ENCODE measurements around the gene PARP1.
A peak's percentile ranks its signal among the peaks of the same experiment; 100 is the strongest.
"Not testable (repeated sequence)": the region's sequence is repeated elsewhere in the genome, so short reads cannot be mapped to it uniquely, and the experiment has no call there.

The PARP1 gene

GRCh38 chr1:226407497-226408284 lies at the start of gene PARP1:
TSS of gene PARP1 (minus strand) at chr1:226408093. CDS start at chr1:226407929, 164 bp downstream.
- DNase-seq (ENCODE audit: low read depth in 1 of 2, low spot score in 1 of 2) = peak; percentile 79 to 83

- DNase-seq (ENCODE audit: low read depth in 1 of 2, low spot score in 1 of 2) = peak in 1 of 2 donors; percentile 12
Measured at GRCh38 chr1:226457307-226457712, 49.4 kb upstream of the PARP1 start.

- DNase-seq (ENCODE audit: low read depth in 1 of 2, low spot score in 1 of 2) = no peak
Measured at GRCh38 chr1:226455843-226456242, 48.0 kb upstream of the PARP1 start.

GRCh38 chr1:226454349-226454748 lies 46.5 kb upstream of the PARP1 start:
- DNase-seq (ENCODE audit: low read depth in 1 of 2, low spot score in 1 of 2) = no peak

DNA sequence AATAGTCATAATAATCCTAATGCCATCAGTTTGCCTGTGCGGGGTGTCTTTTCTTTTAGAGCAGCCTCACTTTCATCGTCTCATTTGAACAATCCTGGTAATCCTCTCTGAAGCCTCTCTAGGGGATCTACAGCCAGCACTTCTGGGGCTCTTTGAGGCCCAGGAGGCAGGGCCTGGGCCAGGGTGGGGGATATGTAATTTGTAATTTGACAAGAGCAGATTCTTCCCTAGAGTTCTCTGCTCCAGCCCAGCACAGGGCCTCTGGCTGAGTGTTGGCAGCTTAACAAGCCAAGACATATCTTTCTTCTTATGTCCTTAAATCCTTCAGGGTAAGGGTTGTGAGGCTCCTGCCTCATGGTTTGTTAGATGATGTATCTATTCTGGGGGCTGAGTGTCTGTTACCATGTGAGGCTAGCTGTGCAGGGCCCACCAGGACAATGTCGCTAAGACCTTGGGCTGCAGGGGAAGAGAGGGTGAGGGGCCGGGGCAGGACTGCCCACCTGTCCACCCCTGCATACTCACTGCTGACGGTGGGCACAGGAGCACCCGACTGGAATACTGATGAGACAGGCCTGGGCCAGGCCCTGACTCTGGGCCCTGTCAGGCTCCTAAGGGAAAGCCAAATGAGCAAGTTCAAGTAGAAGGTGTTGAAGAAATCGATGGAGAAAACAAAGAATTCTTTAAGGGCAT lies 45.3 kb upstream of the PARP1 start:
- no peak for DNase-seq (ENCODE audit: low read depth in 1 of 2, low spot score in 1 of 2)

DNA sequence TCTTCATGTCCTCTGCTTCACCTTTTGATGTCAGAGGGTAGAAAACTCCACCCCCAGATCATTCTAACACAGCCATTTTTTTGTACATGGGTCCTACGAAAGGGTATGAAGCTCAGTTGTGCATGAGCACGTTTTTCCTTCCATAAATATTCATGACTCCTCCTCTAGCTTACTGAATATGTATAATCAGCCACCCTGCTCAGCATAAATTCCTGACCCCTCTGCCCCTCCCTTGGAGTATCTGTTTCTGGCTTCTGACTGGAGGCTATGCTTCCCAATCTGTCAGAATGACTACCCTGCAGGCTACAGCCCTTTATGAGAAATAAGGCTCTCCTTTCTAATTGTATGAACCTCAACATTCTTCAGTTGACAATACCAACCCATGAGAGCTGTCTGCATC lies 42.8 kb upstream of the PARP1 start:
- no peak for DNase-seq (ENCODE audit: low read depth in 1 of 2, low spot score in 1 of 2)

DNA sequence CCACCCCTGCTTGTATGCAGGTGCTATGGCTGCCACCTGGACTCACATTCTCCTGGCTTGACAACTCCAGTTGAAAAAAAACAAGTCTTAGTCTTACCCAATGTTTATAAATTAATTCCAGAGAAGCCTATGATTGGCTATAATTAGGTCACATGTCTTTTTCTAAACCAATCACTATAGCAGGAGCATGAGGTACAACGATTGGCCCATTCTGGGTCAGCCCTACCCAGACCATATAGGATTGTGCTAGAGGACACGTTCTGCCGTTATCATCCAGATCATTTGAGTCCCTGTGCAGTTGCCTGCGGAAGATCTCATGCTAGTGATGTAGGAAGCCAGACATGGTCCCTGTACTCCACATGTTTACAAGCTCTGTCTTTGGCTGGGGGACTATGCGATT lies 41.9 kb upstream of the PARP1 start:
- DNase-seq (ENCODE audit: low read depth in 1 of 2, low spot score in 1 of 2) = no peak

- DNase-seq (ENCODE audit: low read depth in 1 of 2, low spot score in 1 of 2) = no peak
Measured at GRCh38 chr1:226447932-226448665, 40.2 kb upstream of the PARP1 start.

DNA sequence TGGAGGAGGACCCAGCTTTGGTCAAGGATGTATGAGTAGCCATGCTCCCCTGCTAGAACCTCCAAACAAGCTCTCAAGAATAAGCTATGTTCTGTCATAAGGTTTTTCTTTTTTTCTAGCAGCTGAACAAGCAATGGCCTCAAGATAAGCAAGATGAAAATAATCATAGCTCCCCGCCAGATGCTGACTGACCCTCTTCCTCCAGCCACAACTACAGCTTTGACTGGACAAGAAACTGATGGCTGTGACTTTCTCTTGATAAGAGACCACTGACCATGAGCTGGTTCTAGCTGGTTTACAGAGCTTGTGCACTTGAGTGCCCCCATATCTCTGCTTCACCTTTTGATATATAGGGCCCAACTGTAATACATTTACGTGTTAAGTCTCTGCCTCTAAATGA lies 38.2 kb upstream of the PARP1 start:
- DNase-seq (ENCODE audit: low read depth in 1 of 2, low spot score in 1 of 2) = no peak

GRCh38 chr1:226444901-226445300 lies 37.0 kb upstream of the PARP1 start:
- DNase-seq (ENCODE audit: low read depth in 1 of 2, low spot score in 1 of 2) = peak in 1 of 2 donors; percentile 35

DNA sequence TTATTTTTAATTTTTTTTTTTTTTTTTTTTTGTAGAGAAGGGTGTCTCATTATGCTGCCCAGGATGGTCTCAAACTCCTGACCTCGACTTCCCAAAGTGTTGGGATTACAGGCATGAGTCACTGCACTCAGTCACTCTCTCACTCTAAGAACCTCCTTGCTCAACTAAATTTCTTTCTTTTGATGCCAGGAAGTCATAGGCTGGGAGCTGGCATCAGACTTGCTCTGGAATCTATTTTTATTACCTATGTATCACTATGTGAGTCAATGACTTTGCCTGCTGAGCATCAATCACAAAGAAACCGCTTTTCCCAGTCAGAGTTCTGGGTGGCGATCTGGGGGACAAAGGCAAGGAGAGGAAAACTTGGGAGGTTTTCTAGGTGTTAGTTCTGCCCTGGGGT lies 35.5 kb upstream of the PARP1 start:
- DNase-seq (ENCODE audit: low read depth in 1 of 2, low spot score in 1 of 2) = no peak

- no peak for DNase-seq (ENCODE audit: low read depth in 1 of 2, low spot score in 1 of 2)
Measured at GRCh38 chr1:226443033-226443432, 35.1 kb upstream of the PARP1 start.

DNA sequence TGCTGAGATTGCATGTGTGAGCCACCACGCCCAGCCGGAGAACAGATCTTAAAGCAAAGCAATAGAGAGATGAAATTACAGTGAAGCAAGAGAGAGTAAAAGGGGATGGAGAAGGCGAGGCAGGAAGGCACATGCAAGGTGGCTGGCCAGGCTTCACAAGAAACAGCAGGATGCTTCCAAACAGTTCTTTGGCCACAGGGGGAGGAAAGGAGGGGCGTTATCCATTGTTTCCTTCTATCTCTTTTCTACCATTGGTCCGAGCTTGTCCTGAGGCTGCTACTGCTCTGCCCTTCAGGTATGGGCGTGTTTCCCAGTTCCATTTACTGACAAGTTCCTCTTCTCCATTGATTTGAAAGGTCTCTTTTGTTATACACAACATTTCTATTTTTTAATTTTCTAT lies 33.7 kb upstream of the PARP1 start:
- DNase-seq (ENCODE audit: low read depth in 1 of 2, low spot score in 1 of 2) = no peak

- DNase-seq (ENCODE audit: low read depth in 1 of 2, low spot score in 1 of 2) = no peak
Measured at GRCh38 chr1:226440512-226440911, 32.6 kb upstream of the PARP1 start.

- DNase-seq (ENCODE audit: low read depth in 1 of 2, low spot score in 1 of 2) = no peak
Measured at GRCh38 chr1:226438007-226438406, 30.1 kb upstream of the PARP1 start.

GRCh38 chr1:226436855-226437491 lies 29.1 kb upstream of the PARP1 start:
- no peak for DNase-seq (ENCODE audit: low read depth in 1 of 2, low spot score in 1 of 2)

- DNase-seq (ENCODE audit: low read depth in 1 of 2, low spot score in 1 of 2) = no peak
Measured at GRCh38 chr1:226436472-226436854, 28.6 kb upstream of the PARP1 start.

- DNase-seq (ENCODE audit: low read depth in 1 of 2, low spot score in 1 of 2) = no peak
Measured at GRCh38 chr1:226433341-226433720, 25.4 kb upstream of the PARP1 start.

DNA sequence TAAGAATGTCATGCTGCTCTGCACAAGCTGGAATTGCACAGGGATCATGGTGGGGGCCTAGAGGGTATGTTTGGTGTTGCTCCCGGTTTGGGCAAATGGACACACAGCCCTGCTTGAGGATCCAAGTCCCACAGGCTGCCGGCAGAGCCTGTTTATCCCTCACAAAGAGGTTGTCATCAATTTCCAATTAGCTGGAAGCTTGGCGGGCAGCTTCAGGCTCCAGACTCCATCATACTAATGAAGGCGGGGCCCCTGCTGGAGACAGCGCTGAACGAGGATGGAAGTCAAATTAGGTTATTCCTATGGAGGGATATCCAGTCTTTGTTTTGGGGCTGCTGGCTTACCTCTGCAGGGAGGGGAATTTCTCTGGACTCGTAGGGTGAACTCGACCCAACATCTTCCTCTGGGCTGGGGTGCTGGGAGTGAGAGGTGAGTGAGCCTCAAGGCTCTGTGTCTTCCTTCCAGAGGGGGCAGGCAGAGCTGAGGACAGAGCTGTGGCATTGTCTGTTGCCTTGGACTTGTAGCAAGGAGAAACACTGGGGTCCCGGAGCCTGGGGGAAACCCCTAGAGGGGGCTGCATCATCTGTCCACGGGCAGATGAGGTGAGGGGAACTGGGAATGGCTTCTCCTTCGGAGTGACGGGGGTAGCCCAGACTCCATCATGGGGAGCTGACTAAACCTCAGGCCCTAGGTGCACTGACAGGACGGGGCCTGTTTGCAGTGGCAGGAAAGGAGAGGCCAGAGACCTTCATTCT lies 24.9 kb upstream of the PARP1 start:
- DNase-seq (ENCODE audit: low read depth in 1 of 2, low spot score in 1 of 2) = no peak

GRCh38 chr1:226431898-226432297 lies 24.0 kb upstream of the PARP1 start:
- not testable (repeated sequence) for DNase-seq (ENCODE audit: low read depth in 1 of 2, low spot score in 1 of 2)

Measured in activated CD4-positive, alpha-beta T cell treated with anti-CD3 and anti-CD28 coated beads, Interleukin-2, amount 50 U/mL, for 24 hours (primary cell).